HepG2 (cell line): Measurements from ENCODE around the gene NEAT1. TPM values are rescaled to one million over a fixed set of nuclear protein-coding genes. Genes with fewer than 3 reads are reported as not detected.

Source experiments
- DBP ChIP-seq: sonication (generic); formaldehyde crosslinking; IDR thresholded peaks from 2 replicates; pipeline ENCODE4 v1.4.0; 2020; ENCODE audit warnings: missing genetic modification reagents; ENCODE audit errors: not compliant biosample characterization
- EP300 ChIP-seq, 3 experiments: sonication (generic) in 1 of 3; formaldehyde crosslinking in 1 of 3; IDR thresholded peaks; 2 replicates each; pipeline versions ENCODE4 v1.5.1 to v1.6.1; 2011 to 2020; ENCODE audit warnings: low read depth in 2 of 3, low read length in 2 of 3, borderline replicate concordance in 1 of 3, improper control_type of control experiment in 1 of 3, mild to moderate bottlenecking in 1 of 3, missing genetic modification reagents in 1 of 3, moderate library complexity in 1 of 3
- HMGXB3 ChIP-seq: sonication (generic); formaldehyde crosslinking; IDR thresholded peaks from 2 replicates; pipeline ENCODE4 v1.4.0; 2020; ENCODE audit warnings: missing genetic modification reagents, borderline replicate concordance
- HMGXB4 ChIP-seq, 2 experiments: sonication (generic) in 1 of 2; formaldehyde crosslinking in 1 of 2; IDR thresholded peaks; 2 replicates each; pipeline versions ENCODE4 v1.4.0 to v1.6.1; 2018 to 2020; ENCODE audit warnings: missing genetic modification reagents in 2 of 2, borderline replicate concordance in 1 of 2, low read depth in 1 of 2, mild to moderate bottlenecking in 1 of 2, missing biosample characterization in 1 of 2
- MLLT10 ChIP-seq: sonication (generic); formaldehyde crosslinking; IDR thresholded peaks from 2 replicates; pipeline ENCODE4 v1.4.0; 2020; ENCODE audit warnings: missing genetic modification reagents
- NR2F2 ChIP-seq: IDR thresholded peaks from 2 replicates; pipeline ENCODE4 v1.6.1; 2012; ENCODE audit warnings: low read depth, inconsistent platforms, borderline replicate concordance
- POLR2G ChIP-seq: fragments of 200-400 bp; formaldehyde crosslinking; IDR thresholded peaks from 2 replicates; pipeline ENCODE4 v1.6.1; 2018; ENCODE audit warnings: mild to moderate bottlenecking, low read depth, low read length, moderate library complexity
- SOX5 ChIP-seq: IDR thresholded peaks from 2 replicates; pipeline ENCODE4 v1.6.1; 2016; ENCODE audit warnings: borderline replicate concordance
- SRSF1 ChIP-seq: fragments of 200-400 bp; formaldehyde crosslinking; optimal IDR thresholded peaks from 2 replicates; pipeline ENCODE3; 2017; ENCODE audit warnings: mild to moderate bottlenecking, low read depth, low read length, moderate library complexity
- TP53 ChIP-seq: sonication (generic); formaldehyde crosslinking; conservative IDR thresholded peaks from 2 replicates; pipeline ENCODE4 v1.4.0; 2020; ENCODE audit warnings: missing genetic modification reagents
- ZC3H4 ChIP-seq: sonication (generic); formaldehyde crosslinking; IDR thresholded peaks from 2 replicates; pipeline ENCODE4 v1.4.0; 2020; ENCODE audit warnings: missing genetic modification reagents, borderline replicate concordance
- ZNF232 ChIP-seq: sonication (generic); formaldehyde crosslinking; IDR thresholded peaks from 2 replicates; pipeline ENCODE4 v1.4.0; 2020; ENCODE audit warnings: missing genetic modification reagents, borderline replicate concordance
- ZNF30 ChIP-seq: sonication (generic); formaldehyde crosslinking; IDR thresholded peaks from 2 replicates; pipeline ENCODE4 v1.5.0; 2020; ENCODE audit warnings: mild to moderate bottlenecking, missing genetic modification reagents
- ZNF333 ChIP-seq: sonication (generic); formaldehyde crosslinking; IDR thresholded peaks from 2 replicates; pipeline ENCODE4 v1.4.0; 2020; ENCODE audit warnings: mild to moderate bottlenecking, missing genetic modification reagents, borderline replicate concordance
- ZNF337 ChIP-seq: sonication (generic); formaldehyde crosslinking; IDR thresholded peaks from 2 replicates; pipeline ENCODE4 v1.5.1; 2020; ENCODE audit warnings: missing genetic modification reagents, low read depth, mild to moderate bottlenecking, borderline replicate concordance
- ZNF460 ChIP-seq: sonication (generic); formaldehyde crosslinking; IDR thresholded peaks from 2 replicates; pipeline ENCODE4 v1.5.1; 2020; ENCODE audit warnings: missing genetic modification reagents, mild to moderate bottlenecking, borderline replicate concordance
- ZNF550 ChIP-seq: sonication (generic); formaldehyde crosslinking; IDR thresholded peaks from 2 replicates; pipeline ENCODE4 v1.4.0; 2020; ENCODE audit warnings: mild to moderate bottlenecking, missing genetic modification reagents, borderline replicate concordance
- ZNF614 ChIP-seq: IDR thresholded peaks from 2 replicates; pipeline ENCODE4 v1.6.1; 2018; ENCODE audit warnings: missing biosample characterization, missing genetic modification reagents, inconsistent platforms, borderline replicate concordance
- ZNF660 ChIP-seq: sonication (generic); formaldehyde crosslinking; IDR thresholded peaks from 2 replicates; pipeline ENCODE4 v1.5.1; 2020; ENCODE audit warnings: mild to moderate bottlenecking, low read depth, missing genetic modification reagents, borderline replicate concordance
- ZNF709 ChIP-seq: sonication (generic); formaldehyde crosslinking; IDR thresholded peaks from 2 replicates; pipeline ENCODE4 v1.5.0; 2020; ENCODE audit warnings: mild to moderate bottlenecking, missing genetic modification reagents
- polyA plus RNA-seq, 8 experiments: library from polyadenylated mRNA; depleted of rRNA in 3 of 8; stranded (reverse) in 7 of 8; unstranded in 1 of 8; fragments of >200 nt; fragmentation: Illumina TruSeq in 4 of 8; extraction: Trizol in 4 of 8; gene quantifications; 2 replicates each; pipeline versions ENCODE4 v1.2.1 to v1.2.3, GENCODE V29; 2011 to 2016; ENCODE audit warnings: low read depth in 4 of 8, missing spikeins in 1 of 8, mixed read lengths in 1 of 8; ENCODE audit not compliant: insufficient read depth in 1 of 8
- total RNA-seq, 5 experiments: library from RNA; depleted of rRNA; stranded (reverse); fragments of >200 nt; fragmentation: Illumina TruSeq; extraction: Trizol; gene quantifications; 2 replicates each; pipeline ENCODE4 v1.2.3, GENCODE V29; 2016; ENCODE audit warnings: low read depth in 1 of 5

NEAT1 gene
- total and polyA plus RNA-seq, 2 of the 13 experiments (the other 11 are each of a cell fraction or from before 2014, with no cell fraction given), result 20.5 to 41.2 TPM

- TF ChIP-seq DBP (CRISPR knock-in tag) (no peak), SOX5 (no peak), ZNF337 (CRISPR knock-in tag) (no peak), TP53 (CRISPR knock-in tag) (no peak), ZNF232 (CRISPR knock-in tag) (no peak), ZNF333 (no peak), ZNF660 (CRISPR knock-in tag) (no peak), ZNF614 (CRISPR knock-in tag) (no peak), POLR2G (peak; percentile 79), NR2F2 (no peak), ZNF709 (CRISPR knock-in tag) (no peak), EP300 (IDR thresholded peaks at IDR 0.05; ENCODE audit: low read depth in 2 of 2, low read length in 2 of 2) (no peak), EP300 (CRISPR knock-in tag; IDR thresholded peaks at IDR 0.05; ENCODE audit: borderline replicate concordance) (no peak), SRSF1 (no peak), HMGXB3 (CRISPR knock-in tag) (no peak), ZNF550 (CRISPR knock-in tag) (no peak), ZC3H4 (CRISPR knock-in tag) (no peak), MLLT10 (no peak), ZNF30 (CRISPR knock-in tag) (no peak), ZNF460 (no peak), HMGXB4 (CRISPR knock-in tag; IDR thresholded peaks at IDR 0.05; ENCODE audit: borderline replicate concordance in 1 of 2, low read depth in 1 of 2) (peak in 1 of 2 experiments; percentile 80; a peak in 2 of 4 replicates)
These were observed 32.3 kb downstream of the NEAT1 start (continued) for GRCh38 chr11:65454696-65455456.
